GM12891 (cell line): ENCODE results near the gene STK32B.

Source experiments
- PAX5 ChIP-seq: IDR thresholded peaks from 2 replicates; pipeline ENCODE4 v1.6.1; 2011; ENCODE audit warnings: low read length, moderate library complexity, mild to moderate bottlenecking; ENCODE audit not compliant: insufficient read depth, severe bottlenecking
- POLR2A ChIP-seq: IDR thresholded peaks from 2 replicates; pipeline ENCODE4 v1.6.1; 2011; ENCODE audit warnings: low read depth, low read length, control low read depth
- POLR2AphosphoS5 ChIP-seq: IDR thresholded peaks from 2 replicates; pipeline ENCODE4 v1.6.1; 2011; ENCODE audit warnings: low read depth, low read length, control low read depth
- POU2F2 ChIP-seq: IDR thresholded peaks from 2 replicates; pipeline ENCODE4 v1.6.1; 2011; ENCODE audit warnings: low read depth, mild to moderate bottlenecking, control low read depth, low read length, moderate library complexity
- SPI1 ChIP-seq: IDR thresholded peaks from 2 replicates; pipeline ENCODE4 v1.6.1; 2011; ENCODE audit warnings: low read depth, low read length, control low read depth
- TAF1 ChIP-seq: IDR thresholded peaks from 2 replicates; pipeline ENCODE4 v1.6.1; 2011; ENCODE audit warnings: low read depth, low read length, control low read depth

GRCh38 chr4:5238173-5238572 is 186.9 kb downstream of the STK32B start:
- TF ChIP-seq POLR2A = no peak
- TF ChIP-seq POLR2AphosphoS5 = no peak
- no peak for TF ChIP-seq SPI1
- no peak for TF ChIP-seq TAF1
- TF ChIP-seq PAX5 = no peak
- TF ChIP-seq POU2F2 = no peak
